ENCODE results near the gene RPS8. TPM values are rescaled to one million over a fixed set of nuclear protein-coding genes. Genes with fewer than 3 reads are reported as not detected.
A peak's percentile ranks its signal among the peaks of the same experiment; 100 is the strongest.

Gene RPS8
- total RNA-seq, 1 donor from 2014 or later = 1,187 TPM

DNA sequence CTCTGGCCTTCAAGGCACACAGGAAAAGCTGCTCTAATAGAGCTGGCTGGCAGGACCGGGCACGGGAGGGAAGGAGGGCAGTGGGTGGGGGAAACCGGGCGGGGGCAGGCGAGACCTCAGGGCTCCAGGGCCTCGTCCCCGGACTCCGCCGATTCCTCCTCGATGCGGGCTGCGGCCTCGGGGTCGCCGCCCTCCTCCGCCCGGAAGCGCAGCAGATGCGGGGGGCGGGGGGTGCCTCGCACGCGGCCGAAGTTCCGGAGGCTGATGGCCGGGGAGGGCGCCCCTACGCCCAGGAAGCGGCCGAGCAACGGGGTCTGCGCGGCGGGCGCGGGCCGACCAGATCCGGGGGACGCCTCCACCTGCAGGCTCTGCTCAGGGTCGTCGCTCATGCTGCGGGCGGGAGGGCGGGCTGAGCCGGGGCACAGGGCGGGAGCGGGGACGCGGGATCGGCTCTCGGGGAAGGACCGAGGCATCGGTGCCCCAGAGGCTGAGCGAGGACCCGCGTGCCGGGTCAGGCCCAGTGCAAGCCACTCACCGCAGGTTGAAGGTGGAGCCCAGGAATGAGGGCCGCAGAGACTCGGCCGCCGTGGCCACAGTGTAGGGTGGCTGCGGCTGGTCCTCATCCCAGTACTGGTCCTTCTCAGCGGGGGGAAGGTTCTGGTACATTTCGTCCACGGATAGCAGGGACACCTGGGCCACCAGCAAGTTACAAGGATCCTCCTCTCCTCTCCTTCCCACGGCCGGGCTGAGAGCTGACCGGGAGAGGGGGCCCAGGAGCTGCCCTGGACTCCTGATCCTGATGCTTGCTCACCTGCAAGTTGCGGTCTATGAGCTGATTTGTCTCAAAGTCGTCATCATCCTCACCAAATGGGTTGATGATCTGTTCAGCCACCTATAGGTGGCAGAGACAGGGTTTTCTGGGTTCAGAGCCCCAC, 9.0 kb downstream of the RPS8 start:
- Histone ChIP-seq H3K79me2 (ENCODE audit: insufficient read depth, low read length) (no peaks in the 10 kb centered on the region), H3K27me3 (ENCODE audit: insufficient read depth, low read length) (no peaks in the 10 kb centered on the region), H3K9ac (ENCODE audit: low read length) (peak overlapping the region; percentile 63), H3K36me3 (ENCODE audit: insufficient read depth, low read length) (no peaks in the 10 kb centered on the region), H3K9me3 (ENCODE audit: insufficient read depth, low read depth, low read length) (no peaks in the 10 kb centered on the region), H3K27ac (ENCODE audit: low read depth, low read length) (no peak overlapping the region), H3K4me2 (ENCODE audit: low read length) (peak overlapping the region; percentile 83), H3K4me1 (ENCODE audit: insufficient read depth, low read length) (peaks cover 25% of the 10 kb centered on the region), H3K4me3 (ENCODE audit: insufficient read depth, low read depth, low read length) (peak overlapping the region; percentile 13), H4K20me1 (ENCODE audit: insufficient read depth, low read length) (peaks cover 19% of the 10 kb centered on the region), H2AFZ (ENCODE audit: low read depth, low read length) (peak overlapping the region; percentile 77)
- Mint-ChIP-seq H3K4me3 (ENCODE audit: unreplicated experiment) (no peak overlapping the region), H3K27ac (ENCODE audit: unreplicated experiment) (no peak overlapping the region), H3K9me3 (ENCODE audit: unreplicated experiment) (no peaks in the 10 kb centered on the region), H3K36me3 (ENCODE audit: low read depth, unreplicated experiment) (peaks cover 12% of the 10 kb centered on the region), H3K4me1 (ENCODE audit: low read depth, unreplicated experiment) (no peaks in the 10 kb centered on the region), H3K27me3 (ENCODE audit: low read depth, unreplicated experiment) (peaks cover 9% of the 10 kb centered on the region)
- TF ChIP-seq, protein P1, sequence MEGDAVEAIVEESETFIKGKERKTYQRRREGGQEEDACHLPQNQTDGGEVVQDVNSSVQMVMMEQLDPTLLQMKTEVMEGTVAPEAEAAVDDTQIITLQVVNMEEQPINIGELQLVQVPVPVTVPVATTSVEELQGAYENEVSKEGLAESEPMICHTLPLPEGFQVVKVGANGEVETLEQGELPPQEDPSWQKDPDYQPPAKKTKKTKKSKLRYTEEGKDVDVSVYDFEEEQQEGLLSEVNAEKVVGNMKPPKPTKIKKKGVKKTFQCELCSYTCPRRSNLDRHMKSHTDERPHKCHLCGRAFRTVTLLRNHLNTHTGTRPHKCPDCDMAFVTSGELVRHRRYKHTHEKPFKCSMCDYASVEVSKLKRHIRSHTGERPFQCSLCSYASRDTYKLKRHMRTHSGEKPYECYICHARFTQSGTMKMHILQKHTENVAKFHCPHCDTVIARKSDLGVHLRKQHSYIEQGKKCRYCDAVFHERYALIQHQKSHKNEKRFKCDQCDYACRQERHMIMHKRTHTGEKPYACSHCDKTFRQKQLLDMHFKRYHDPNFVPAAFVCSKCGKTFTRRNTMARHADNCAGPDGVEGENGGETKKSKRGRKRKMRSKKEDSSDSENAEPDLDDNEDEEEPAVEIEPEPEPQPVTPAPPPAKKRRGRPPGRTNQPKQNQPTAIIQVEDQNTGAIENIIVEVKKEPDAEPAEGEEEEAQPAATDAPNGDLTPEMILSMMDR (IDR thresholded peaks at IDR 0.05; ENCODE audit: insufficient read depth, low read depth, low read length) = no peak
- TF ChIP-seq EZH2 (IDR thresholded peaks at IDR 0.05; ENCODE audit: insufficient read depth, low read length) = no peak
- no peak for FAIRE-seq
- no peak for DNase-seq (ENCODE audit: low read depth)

DNA sequence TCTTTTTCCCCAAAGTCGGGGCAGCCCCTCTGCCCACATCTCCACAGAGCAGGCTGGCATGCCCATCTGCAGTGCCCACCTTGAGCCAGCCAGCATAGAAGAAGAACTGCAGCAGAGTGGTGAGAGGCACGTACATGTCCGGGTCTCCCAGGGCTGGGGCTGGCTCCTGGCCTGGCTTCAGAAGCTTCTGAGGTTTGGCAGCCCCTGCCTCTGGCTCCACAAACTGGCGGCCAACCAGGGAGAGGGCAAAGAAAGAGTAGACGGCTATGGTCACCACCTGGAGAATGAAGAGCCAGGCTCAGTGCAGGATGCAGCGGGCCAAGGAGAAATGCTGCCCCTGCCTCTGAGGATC, 9.7 kb downstream of the RPS8 start:
- H3K4me2 ChIP-seq (ENCODE audit: low read length) = peak overlapping the region; percentile 83

More for the DNA sequence above, 9.7 kb downstream of the RPS8 start:
- peaks cover 13% of the 10 kb centered on the region for H4K20me1 ChIP-seq (ENCODE audit: insufficient read depth, low read length)
- H3K27me3 ChIP-seq (ENCODE audit: insufficient read depth, low read length) = no peaks in the 10 kb centered on the region
- DNase-seq (ENCODE audit: low read depth) (no peak), FAIRE-seq (no peak)
- H3K9ac ChIP-seq (ENCODE audit: low read length) = no peak overlapping the region
- Mint-ChIP-seq H3K4me3 (ENCODE audit: unreplicated experiment) (no peak overlapping the region), H3K36me3 (ENCODE audit: low read depth, unreplicated experiment) (peaks cover 12% of the 10 kb centered on the region), H3K27me3 (ENCODE audit: low read depth, unreplicated experiment) (peaks cover 9% of the 10 kb centered on the region), H3K4me1 (ENCODE audit: low read depth, unreplicated experiment) (no peaks in the 10 kb centered on the region), H3K27ac (ENCODE audit: unreplicated experiment) (no peak overlapping the region), H3K9me3 (ENCODE audit: unreplicated experiment) (no peaks in the 10 kb centered on the region)
- H3K27ac ChIP-seq (ENCODE audit: low read depth, low read length) = no peak overlapping the region
- peak overlapping the region; percentile 77 for H2AFZ ChIP-seq (ENCODE audit: low read depth, low read length)
- H3K4me1 ChIP-seq (ENCODE audit: insufficient read depth, low read length) = peaks cover 25% of the 10 kb centered on the region
- no peaks in the 10 kb centered on the region for H3K9me3 ChIP-seq (ENCODE audit: insufficient read depth, low read depth, low read length)
- TF ChIP-seq EZH2 (IDR thresholded peaks at IDR 0.05; ENCODE audit: insufficient read depth, low read length) = no peak
- TF ChIP-seq, protein P1 (IDR thresholded peaks at IDR 0.05; ENCODE audit: insufficient read depth, low read depth, low read length) = no peak
- no peaks in the 10 kb centered on the region for H3K79me2 ChIP-seq (ENCODE audit: insufficient read depth, low read length)
- H3K4me3 ChIP-seq (ENCODE audit: insufficient read depth, low read depth, low read length) = no peak overlapping the region
- H3K36me3 ChIP-seq (ENCODE audit: insufficient read depth, low read length) = no peaks in the 10 kb centered on the region

Measured in astrocyte (in vitro differentiated cells and primary cell).